Ascending aorta (tissue), 2 donors: Measurements from ENCODE around the gene NLRP5. TPM values are rescaled to one million over a fixed set of nuclear protein-coding genes. Genes with fewer than 3 reads are reported as not detected.

Source experiments
- DNase-seq, 2 donors: peaks; one replicate each; pipeline ENCODE4 v3.0.0-alpha.2; 2019; ENCODE audit warnings: low spot score in 2 of 2
- H3K27ac ChIP-seq, 2 donors: fragments of 200-600 bp; sonication (generic); one replicate each; pipeline ENCODE4 v1.5.1; 2016 to 2017; ENCODE audit warnings: mild to moderate bottlenecking in 1 of 2
- H3K27me3 ChIP-seq: fragments of 200-600 bp; sonication (generic); one replicate; pipeline ENCODE4 v1.5.1; 2017
- H3K36me3 ChIP-seq, 2 donors: fragments of 200-600 bp; sonication (generic); one replicate each; pipeline ENCODE4 v1.5.1; 2016
- H3K4me1 ChIP-seq, 2 donors: fragments of 200-600 bp; sonication (generic); one replicate each; pipeline ENCODE4 v1.5.1; 2016 to 2017; ENCODE audit warnings: mild to moderate bottlenecking in 1 of 2
- H3K4me3 ChIP-seq, 2 donors: fragments of 200-600 bp; sonication (generic); one replicate each; pipeline ENCODE4 v1.5.1; 2016 to 2017; ENCODE audit warnings: mild to moderate bottlenecking in 1 of 2
- H3K9me3 ChIP-seq, 2 donors: fragments of 200-600 bp; sonication (generic); one replicate each; pipeline ENCODE4 v1.5.1; 2016
- intact Hi-C: fragments of 100-400 bp; cut with DNase I; formaldehyde crosslinking; loops from one replicate; pipeline ENCODE4 v1.15.1; 2023
- total RNA-seq: library from RNA; depleted of rRNA; stranded (reverse); fragments of >200 nt; gene quantifications from one replicate; pipeline ENCODE4 v1.1.0, GENCODE V29; 2016
- TF ChIP-seq, protein P1 (sequence below), 3 experiments: fragments of 200-600 bp in 2 of 3; fragments of 450-650 bp in 1 of 3; sonication (generic) in 2 of 3; IDR thresholded peaks; one replicate each; pipeline ENCODE4 v1.5.1; 2016 to 2019; ENCODE audit warnings: antibody characterized with exemption in 3 of 3, mild to moderate bottlenecking in 1 of 3, moderate library complexity in 1 of 3

Gene NLRP5
- total RNA-seq, 1 donor from 2014 or later, result not detected

DNA sequence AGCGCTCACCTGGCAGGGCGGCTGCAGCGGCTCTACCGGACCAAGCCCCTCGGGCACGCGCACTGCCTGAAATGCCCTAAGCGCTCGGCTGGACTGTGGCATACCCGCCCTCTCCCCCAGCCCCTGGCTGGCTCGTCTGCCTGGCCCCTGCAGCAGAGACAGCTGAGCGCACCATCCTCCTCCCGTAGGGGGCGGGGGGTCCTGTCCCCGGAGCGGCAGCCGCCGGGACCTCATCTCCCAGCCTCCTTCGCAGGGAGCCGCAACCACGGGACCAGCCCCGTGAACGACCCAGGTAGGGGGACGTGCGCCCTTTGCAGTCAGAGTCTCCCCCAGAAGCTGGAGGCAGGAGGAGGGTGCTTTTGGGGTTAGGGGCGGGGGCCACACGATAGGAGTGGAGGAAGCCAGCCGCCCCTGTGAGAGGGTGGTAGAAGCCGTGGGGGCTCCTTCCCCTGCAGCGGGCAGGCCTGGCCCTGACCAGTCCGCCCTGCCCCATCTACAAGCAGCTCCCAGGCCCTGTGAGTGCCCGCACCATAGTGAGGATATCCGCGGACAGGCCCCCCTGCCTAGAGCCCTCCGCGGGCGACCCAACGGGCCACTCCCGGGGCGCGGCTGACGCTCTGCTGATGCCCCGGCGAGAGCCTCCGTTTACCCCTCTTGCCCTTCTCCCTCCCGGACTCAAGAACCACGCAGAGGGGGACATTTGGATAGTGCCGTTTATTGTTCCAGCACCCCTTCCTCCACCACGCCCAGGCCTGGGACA is 100.3 kb downstream of the NLRP5 start:
- Histone ChIP-seq H3K9me3 (no peaks in the 10 kb centered on the region), H3K27ac (no peak overlapping the region), H3K4me3 (no peak overlapping the region), H3K4me1 (no peaks in the 10 kb centered on the region), H3K36me3 (peaks cover 6 to 36% of the 10 kb centered on the region in 2 donors), H3K27me3 (no peaks in the 10 kb centered on the region)
- intact Hi-C loops, result no loop called here
- TF ChIP-seq, protein P1, sequence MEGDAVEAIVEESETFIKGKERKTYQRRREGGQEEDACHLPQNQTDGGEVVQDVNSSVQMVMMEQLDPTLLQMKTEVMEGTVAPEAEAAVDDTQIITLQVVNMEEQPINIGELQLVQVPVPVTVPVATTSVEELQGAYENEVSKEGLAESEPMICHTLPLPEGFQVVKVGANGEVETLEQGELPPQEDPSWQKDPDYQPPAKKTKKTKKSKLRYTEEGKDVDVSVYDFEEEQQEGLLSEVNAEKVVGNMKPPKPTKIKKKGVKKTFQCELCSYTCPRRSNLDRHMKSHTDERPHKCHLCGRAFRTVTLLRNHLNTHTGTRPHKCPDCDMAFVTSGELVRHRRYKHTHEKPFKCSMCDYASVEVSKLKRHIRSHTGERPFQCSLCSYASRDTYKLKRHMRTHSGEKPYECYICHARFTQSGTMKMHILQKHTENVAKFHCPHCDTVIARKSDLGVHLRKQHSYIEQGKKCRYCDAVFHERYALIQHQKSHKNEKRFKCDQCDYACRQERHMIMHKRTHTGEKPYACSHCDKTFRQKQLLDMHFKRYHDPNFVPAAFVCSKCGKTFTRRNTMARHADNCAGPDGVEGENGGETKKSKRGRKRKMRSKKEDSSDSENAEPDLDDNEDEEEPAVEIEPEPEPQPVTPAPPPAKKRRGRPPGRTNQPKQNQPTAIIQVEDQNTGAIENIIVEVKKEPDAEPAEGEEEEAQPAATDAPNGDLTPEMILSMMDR (IDR thresholded peaks at IDR 0.05), result no peak
- DNase-seq, result no peak

DNA sequence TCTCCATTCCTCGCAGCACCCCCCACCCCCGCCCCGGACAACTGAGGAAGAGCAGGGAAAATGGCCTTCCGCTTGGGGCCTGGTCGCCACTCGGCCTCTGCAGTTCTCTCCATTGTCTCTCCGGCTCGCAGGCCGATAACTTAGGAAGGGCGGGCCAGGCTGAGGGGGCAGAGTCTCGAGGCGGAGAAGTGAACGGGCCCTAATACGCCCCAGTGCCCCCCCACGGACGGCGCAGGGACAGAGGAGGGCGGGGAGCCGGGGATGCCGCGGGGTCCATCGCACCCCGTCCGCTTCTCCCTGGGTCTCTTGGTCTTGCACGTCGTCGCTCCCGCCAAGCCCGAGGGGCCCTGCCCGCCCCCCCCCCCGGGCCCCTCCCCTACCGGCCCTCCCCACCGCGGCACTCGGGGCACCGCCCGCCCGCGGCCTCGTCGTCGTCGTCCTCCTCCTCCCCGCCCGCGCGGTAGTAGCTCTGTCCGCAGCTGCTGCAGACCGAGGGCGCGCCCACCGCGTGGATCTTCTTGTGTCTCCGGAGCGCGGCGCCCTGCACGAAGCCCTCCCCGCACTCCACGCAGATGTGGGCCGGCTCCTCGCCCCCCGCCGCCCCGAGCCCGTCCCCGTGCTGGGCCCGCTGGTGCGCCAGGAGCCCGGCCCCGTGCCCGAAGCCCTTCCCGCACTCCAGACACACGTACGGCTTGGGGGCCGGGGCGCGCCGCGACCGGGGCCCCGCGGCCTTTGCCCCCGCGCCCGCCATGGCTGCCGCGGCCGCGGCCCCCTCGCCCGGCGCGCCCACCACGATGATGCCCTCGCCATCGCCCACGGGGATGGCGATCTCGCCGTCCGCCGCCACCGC is 101.3 kb downstream of the NLRP5 start:
- H3K36me3 ChIP-seq, result peaks cover 8 to 36% of the 10 kb centered on the region in 2 donors
- intact Hi-C loops, result no loop called here
- H3K9me3 ChIP-seq, result no peaks in the 10 kb centered on the region

DNA sequence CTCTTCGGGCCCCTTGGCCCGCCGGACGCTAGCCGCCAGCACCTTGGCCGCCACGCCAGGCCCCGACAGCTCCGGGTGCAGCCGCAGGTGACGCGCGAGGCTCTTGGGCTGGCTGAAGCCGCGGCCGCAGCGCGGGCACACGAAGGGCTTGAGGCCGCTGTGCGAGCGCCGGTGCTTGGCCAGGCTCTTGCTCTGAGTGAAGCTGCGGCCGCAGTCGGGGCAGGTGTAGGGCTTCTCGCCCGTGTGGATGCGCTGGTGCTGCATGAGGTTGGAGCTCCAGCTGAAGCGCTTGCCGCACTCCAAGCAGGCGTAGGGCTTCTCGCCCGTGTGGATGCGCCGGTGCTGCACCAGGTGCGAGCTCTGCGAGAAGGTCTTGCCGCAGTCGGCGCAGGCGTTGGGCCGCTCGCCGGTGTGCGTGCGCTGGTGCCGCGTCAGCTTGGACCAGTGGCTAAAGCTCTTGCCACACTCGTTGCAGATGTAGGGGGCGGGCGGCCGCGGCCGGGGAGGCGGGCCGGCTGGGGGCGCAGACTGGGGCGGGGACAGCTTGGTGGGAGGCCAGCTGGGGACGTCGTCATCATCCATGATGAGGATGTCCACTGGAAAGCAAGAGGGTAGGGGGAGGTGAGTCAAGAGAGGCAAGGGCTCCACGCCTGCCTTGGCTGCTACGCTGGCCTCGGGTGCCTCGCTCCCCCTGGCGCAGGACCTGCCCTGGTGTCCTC is 102.1 kb downstream of the NLRP5 start:
- TF ChIP-seq, protein P1 (IDR thresholded peaks at IDR 0.05), result no peak
- intact Hi-C loops, result no loop called here
- peaks cover 15 to 42% of the 10 kb centered on the region in 2 donors for H3K36me3 ChIP-seq
- no peak overlapping the region for H3K4me3 ChIP-seq
- no peaks in the 10 kb centered on the region for H3K4me1 ChIP-seq
- no peak for DNase-seq
- H3K9me3 ChIP-seq, result no peaks in the 10 kb centered on the region
- H3K27me3 ChIP-seq, result no peaks in the 10 kb centered on the region
- no peak overlapping the region for H3K27ac ChIP-seq

More for the DNA sequence above, 101.3 kb downstream of the NLRP5 start:
- H3K4me1 ChIP-seq, result no peaks in the 10 kb centered on the region
- TF ChIP-seq, protein P1 (IDR thresholded peaks at IDR 0.05), result no peak
- H3K4me3 ChIP-seq, result no peak overlapping the region
- no peak overlapping the region for H3K27ac ChIP-seq
- H3K27me3 ChIP-seq, result no peaks in the 10 kb centered on the region
- no peak for DNase-seq

GRCh38 chr19:56089344-56089743 is 102.8 kb downstream of the NLRP5 start:
- Histone ChIP-seq H3K4me1 (no peaks in the 10 kb centered on the region), H3K9me3 (no peaks in the 10 kb centered on the region), H3K36me3 (peaks cover 15 to 42% of the 10 kb centered on the region in 2 donors), H3K4me3 (no peak overlapping the region), H3K27ac (no peak overlapping the region), H3K27me3 (no peaks in the 10 kb centered on the region)
- intact Hi-C loops, result no loop called here
- TF ChIP-seq, protein P1 (IDR thresholded peaks at IDR 0.05), result no peak
- DNase-seq, result no peak

GRCh38 chr19:56091066-56091490 is 104.5 kb downstream of the NLRP5 start:
- DNase-seq, result no peak
- Histone ChIP-seq H3K9me3 (no peaks in the 10 kb centered on the region), H3K4me1 (no peaks in the 10 kb centered on the region), H3K27me3 (no peaks in the 10 kb centered on the region), H3K36me3 (peaks cover 15 to 40% of the 10 kb centered on the region in 2 donors), H3K27ac (no peak overlapping the region), H3K4me3 (no peak overlapping the region)
- TF ChIP-seq, protein P1 (IDR thresholded peaks at IDR 0.05), result no peak
- intact Hi-C loops, result no loop called here
